Left ventricle myocardium inferior (tissue), 1 donor: Measurements from ENCODE around the gene SHANK3. TPM values are rescaled to one million over a fixed set of nuclear protein-coding genes. Genes with fewer than 3 reads are reported as not detected.
A peak's percentile ranks its signal among the peaks of the same experiment; 100 is the strongest.

ENCODE experiments used
- DNase-seq: peaks from one replicate; pipeline ENCODE4 v3.0.0-alpha.2; 2020
- H3K27ac ChIP-seq: fragments of 200-600 bp; replicated peaks from 2 replicates; pipeline ENCODE4 v1.8.0; 2021
- H3K27me3 ChIP-seq: fragments of 200-600 bp; 2 replicates; pipeline ENCODE4 v1.8.0; 2021; ENCODE audit warnings: low read depth
- H3K36me3 ChIP-seq: fragments of 200-600 bp; 2 replicates; pipeline ENCODE4 v1.8.0; 2021
- H3K4me1 ChIP-seq: fragments of 200-600 bp; 2 replicates; pipeline ENCODE4 v1.8.0; 2021
- H3K4me3 ChIP-seq: fragments of 200-600 bp; 2 replicates; pipeline ENCODE4 v1.8.0; 2021; ENCODE audit warnings: mild to moderate bottlenecking, moderate library complexity
- H3K9me3 ChIP-seq: fragments of 200-600 bp; replicated peaks from 2 replicates; pipeline ENCODE4 v1.8.0; 2021
- intact Hi-C: fragments of 100-400 bp; cut with micrococcal nuclease; formaldehyde crosslinking; loops from one replicate; pipeline ENCODE4 v1.11.0; 2022
- total RNA-seq: library from RNA; stranded (reverse); fragmentation: NEBNext Ultra II Directional; extraction: Animal tissue kit (Norgen Biotek cat#: 25700); gene quantifications from one replicate; pipeline ENCODE4 v1.2.1, GENCODE V29; 2021
- TF ChIP-seq, protein P1 (sequence below): fragments of 200-600 bp; IDR thresholded peaks from 2 replicates; pipeline ENCODE4 v1.8.0; 2021; ENCODE audit warnings: antibody characterized with exemption, mild to moderate bottlenecking, borderline replicate concordance
- donor health status: DM: no; HTN: yes; CAD: no; lungs with severe emphysema.

Gene SHANK3
- total RNA-seq, 1 donor from 2014 or later, result 23.1 TPM

DNA sequence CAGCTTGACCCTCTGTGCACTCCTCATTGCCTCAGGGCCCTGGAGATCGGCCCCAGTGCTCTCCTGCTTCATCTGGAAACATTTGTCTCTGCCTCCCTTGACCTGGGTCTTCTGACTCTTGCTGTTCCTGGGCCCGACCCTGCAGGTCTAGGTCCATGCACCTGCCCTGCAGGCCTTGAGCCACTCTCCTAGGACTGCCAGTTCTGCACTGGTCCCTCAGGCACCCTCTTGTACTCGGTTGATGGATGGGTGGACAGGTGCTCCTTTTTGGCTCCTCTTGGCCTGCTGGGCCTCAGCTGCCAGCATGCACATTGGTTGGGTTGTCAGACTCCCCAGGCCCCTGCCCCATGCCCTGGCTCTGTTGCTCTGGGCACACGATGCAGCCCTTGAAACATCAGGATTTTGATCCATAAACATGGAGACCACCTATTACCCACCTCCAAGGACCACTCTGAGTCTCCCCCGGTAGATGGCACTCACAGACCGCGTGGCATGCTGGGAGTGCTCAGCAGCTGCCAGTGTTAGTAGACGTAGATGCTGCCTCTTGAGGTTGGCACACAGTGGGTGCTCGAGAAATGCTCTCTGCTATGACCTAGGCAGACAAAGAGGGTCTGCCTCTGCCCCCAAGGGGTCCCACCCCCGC lies 45.2 kb downstream of the SHANK3 start:
- Histone ChIP-seq H3K4me3 (no peak overlapping the region), H3K4me1 (peaks cover 51% of the 10 kb centered on the region), H3K9me3 (no peaks in the 10 kb centered on the region), H3K27ac (no peak overlapping the region), H3K36me3 (peaks cover 18% of the 10 kb centered on the region), H3K27me3 (peaks cover 38% of the 10 kb centered on the region)
- TF ChIP-seq, protein P1, sequence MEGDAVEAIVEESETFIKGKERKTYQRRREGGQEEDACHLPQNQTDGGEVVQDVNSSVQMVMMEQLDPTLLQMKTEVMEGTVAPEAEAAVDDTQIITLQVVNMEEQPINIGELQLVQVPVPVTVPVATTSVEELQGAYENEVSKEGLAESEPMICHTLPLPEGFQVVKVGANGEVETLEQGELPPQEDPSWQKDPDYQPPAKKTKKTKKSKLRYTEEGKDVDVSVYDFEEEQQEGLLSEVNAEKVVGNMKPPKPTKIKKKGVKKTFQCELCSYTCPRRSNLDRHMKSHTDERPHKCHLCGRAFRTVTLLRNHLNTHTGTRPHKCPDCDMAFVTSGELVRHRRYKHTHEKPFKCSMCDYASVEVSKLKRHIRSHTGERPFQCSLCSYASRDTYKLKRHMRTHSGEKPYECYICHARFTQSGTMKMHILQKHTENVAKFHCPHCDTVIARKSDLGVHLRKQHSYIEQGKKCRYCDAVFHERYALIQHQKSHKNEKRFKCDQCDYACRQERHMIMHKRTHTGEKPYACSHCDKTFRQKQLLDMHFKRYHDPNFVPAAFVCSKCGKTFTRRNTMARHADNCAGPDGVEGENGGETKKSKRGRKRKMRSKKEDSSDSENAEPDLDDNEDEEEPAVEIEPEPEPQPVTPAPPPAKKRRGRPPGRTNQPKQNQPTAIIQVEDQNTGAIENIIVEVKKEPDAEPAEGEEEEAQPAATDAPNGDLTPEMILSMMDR, result no peak
- intact Hi-C loops, result no loop called here
- DNase-seq, result no peak

DNA sequence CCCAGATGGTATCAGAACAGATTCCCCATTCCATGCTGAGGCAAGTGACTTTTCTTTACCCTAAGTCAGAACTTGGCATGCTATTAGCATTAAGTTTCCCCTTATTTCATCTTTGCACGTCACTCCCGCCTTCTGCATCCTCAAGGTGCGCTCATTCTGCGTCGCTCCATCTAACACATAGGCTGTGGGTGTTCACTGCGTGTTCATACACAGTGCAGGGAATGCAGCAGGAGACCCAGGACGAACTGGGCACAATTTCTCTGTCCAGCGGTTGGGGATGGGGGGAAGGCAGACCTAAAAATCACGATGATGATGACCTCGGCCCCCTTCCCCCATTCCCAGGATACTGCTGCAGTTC lies 45.7 kb downstream of the SHANK3 start:
- DNase-seq, result no peak
- H3K4me3 ChIP-seq, result no peak overlapping the region
- peaks cover 51% of the 10 kb centered on the region for H3K4me1 ChIP-seq
- TF ChIP-seq, protein P1, result no peak
- peaks cover 42% of the 10 kb centered on the region for H3K27me3 ChIP-seq
- no peak overlapping the region for H3K27ac ChIP-seq
- H3K9me3 ChIP-seq, result no peaks in the 10 kb centered on the region
- H3K36me3 ChIP-seq, result peaks cover 18% of the 10 kb centered on the region
- intact Hi-C loops, result no loop called here

DNA sequence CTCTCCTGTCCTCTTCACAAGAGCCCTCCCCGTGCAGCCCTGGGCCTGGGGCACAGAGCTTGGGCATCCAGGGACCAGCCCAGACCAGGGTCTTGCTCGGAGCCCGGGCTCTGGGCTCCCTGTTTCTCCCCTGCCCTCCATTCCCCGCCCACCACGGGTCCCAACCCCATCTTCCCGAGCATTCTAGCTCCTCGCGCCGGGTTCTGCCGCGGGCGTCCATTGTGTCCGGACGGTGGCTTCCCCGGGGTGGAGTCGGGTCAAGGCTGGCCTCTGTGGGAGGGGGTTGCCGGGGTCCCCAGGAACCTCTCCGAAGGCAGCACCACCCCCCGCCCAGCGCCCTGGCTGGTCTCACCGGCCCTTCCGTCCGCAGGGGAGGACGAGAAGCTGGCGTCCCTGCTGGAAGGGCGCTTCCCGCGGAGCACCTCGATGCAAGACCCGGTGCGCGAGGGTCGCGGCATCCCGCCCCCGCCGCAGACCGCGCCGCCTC lies 47.2 kb downstream of the SHANK3 start:
- H3K9me3 ChIP-seq, result no peaks in the 10 kb centered on the region
- peak overlapping the region; percentile 41 for H3K4me3 ChIP-seq
- H3K36me3 ChIP-seq, result peaks cover 24% of the 10 kb centered on the region
- H3K4me1 ChIP-seq, result peaks cover 51% of the 10 kb centered on the region
- no peak for DNase-seq
- H3K27me3 ChIP-seq, result peaks cover 42% of the 10 kb centered on the region
- H3K27ac ChIP-seq, result no peak overlapping the region
- TF ChIP-seq, protein P1, result no peak
- intact Hi-C loops, result no loop called here

DNA sequence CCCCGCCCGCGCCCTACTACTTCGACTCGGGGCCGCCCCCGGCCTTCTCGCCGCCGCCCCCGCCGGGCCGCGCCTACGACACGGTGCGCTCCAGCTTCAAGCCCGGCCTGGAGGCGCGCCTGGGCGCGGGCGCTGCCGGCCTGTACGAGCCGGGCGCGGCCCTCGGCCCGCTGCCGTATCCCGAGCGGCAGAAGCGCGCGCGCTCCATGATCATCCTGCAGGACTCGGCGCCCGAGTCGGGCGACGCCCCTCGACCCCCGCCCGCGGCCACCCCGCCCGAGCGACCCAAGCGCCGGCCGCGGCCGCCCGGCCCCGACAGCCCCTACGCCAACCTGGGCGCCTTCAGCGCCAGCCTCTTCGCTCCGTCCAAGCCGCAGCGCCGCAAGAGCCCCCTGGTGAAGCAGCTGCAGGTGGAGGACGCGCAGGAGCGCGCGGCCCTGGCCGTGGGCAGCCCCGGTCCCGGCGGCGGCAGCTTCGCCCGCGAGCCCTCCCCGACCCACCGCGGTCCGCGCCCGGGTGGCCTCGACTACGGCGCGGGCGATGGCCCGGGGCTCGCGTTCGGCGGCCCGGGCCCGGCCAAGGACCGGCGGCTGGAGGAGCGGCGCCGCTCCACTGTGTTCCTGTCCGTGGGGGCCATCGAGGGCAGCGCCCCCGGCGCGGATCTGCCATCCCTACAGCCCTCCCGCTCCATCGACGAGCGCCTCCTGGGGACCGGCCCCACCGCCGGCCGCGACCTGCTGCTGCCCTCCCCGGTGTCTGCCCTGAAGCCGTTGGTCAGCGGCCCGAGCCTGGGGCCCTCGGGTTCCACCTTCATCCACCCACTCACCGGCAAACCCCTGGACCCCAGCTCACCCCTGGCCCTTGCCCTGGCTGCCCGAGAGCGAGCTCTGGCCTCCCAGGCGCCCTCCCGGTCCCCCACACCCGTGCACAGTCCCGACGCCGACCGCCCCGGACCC lies 48.0 kb downstream of the SHANK3 start:
- no peak for DNase-seq
- Histone ChIP-seq H3K9me3 (no peaks in the 10 kb centered on the region), H3K4me3 (peak overlapping the region; percentile 41), H3K27ac (peak overlapping the region; percentile 27), H3K36me3 (peaks cover 22% of the 10 kb centered on the region), H3K4me1 (peaks cover 53% of the 10 kb centered on the region), H3K27me3 (peaks cover 42% of the 10 kb centered on the region)
- TF ChIP-seq, protein P1, result no peak
- intact Hi-C loops, result no loop called here

DNA sequence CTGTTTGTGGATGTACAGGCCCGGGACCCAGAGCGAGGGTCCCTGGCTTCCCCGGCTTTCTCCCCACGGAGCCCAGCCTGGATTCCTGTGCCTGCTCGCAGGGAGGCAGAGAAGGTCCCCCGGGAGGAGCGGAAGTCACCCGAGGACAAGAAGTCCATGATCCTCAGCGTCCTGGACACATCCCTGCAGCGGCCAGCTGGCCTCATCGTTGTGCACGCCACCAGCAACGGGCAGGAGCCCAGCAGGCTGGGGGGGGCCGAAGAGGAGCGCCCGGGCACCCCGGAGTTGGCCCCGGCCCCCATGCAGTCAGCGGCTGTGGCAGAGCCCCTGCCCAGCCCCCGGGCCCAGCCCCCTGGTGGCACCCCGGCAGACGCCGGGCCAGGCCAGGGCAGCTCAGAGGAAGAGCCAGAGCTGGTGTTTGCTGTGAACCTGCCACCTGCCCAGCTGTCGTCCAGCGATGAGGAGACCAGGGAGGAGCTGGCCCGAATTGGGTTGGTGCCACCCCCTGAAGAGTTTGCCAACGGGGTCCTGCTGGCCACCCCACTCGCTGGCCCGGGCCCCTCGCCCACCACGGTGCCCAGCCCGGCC lies 48.7 kb downstream of the SHANK3 start:
- Histone ChIP-seq H3K36me3 (peaks cover 26% of the 10 kb centered on the region), H3K27ac (peak overlapping the region; percentile 27), H3K9me3 (no peaks in the 10 kb centered on the region), H3K27me3 (peaks cover 42% of the 10 kb centered on the region), H3K4me3 (no peak overlapping the region), H3K4me1 (peaks cover 61% of the 10 kb centered on the region)
- TF ChIP-seq, protein P1, result no peak
- DNase-seq, result no peak
- intact Hi-C loops, result no loop called here
